ENCODE results near the gene LSAMP.
A peak's percentile ranks its signal among the peaks of the same experiment; 100 is the strongest.

Gene LSAMP

DNA sequence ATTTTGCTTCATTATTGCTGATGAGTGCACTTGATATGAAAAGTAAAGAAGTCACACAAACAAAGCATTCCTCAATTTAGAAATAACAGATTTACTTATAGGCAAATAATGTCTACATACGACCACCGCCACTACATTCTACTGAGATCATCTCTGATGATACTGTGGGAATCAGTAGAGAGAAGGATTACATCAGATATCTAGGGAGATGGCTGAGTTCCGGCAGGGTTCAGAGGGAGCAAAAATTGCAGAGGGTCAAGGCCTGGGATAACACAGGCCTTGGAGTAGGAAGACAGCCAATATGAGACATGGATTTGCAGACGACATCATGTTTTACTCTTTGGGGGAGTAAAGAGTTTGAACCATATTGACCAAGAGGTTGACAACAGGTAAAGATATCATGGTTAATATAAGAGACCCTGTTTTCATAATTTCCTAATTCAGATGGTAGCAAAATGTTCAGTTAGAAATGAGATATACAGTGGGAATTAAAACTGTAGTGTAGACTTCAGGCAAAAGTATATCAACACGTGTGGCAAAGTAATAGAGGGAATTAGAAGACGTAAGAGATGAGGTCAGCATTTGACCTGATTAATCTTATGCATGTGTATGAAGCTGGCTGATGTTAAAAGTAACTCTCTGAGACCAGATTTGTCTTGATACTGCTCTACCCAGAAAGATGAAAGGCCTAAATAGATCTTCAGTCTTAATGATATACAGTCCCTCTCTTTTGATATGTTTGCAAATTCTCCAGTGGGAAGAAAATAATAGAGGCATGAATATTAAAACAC is 15.6 kb downstream of the LSAMP start:
- DNase-seq, result no peak

- DNase-seq, result no peak
Measured at GRCh38 chr3:116426036-116426435, 19.3 kb downstream of the LSAMP start.

DNA sequence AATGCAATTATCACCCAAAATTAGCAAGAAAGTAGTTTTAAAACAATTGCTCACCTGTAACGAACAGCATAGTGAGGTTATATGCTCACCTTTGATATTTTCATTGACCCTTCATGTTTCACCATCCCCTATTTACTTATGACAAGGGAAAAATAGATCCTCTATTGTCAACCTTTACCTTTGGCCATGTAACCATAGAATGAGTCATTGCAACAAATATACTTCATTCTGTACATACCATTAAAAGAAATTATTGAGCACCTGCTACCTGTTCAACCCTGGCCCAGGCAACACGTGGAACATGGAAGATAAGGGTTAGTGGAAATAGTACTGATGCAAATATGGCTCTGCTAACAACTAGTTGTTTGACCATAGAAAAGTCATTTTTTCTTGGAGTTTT is 20.2 kb downstream of the LSAMP start:
- DNase-seq, result peak; percentile 22 to 78

- DNase-seq, result no peak
Measured at GRCh38 chr3:116423945-116424344, 21.3 kb downstream of the LSAMP start.

DNA sequence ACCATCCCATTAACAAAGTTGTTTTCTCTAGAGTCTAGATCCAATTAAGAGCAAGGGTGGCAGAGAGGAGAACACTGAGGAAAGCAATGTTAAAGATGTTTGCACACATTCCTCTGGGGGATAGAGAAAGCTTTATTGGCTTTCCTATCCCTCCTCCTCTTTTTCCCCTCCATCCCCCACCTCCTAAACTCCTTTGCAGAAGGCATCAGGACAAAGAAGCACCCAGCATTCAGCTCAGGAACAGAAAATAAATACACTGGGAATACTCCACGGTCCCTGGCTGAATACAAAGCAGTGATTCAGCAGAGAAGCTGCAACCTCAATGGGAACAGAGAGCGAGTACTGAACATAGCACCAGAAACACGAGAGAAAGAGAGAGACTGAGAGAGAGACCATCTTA is 21.9 kb downstream of the LSAMP start:
- peak; percentile 69 to 73 for DNase-seq

GRCh38 chr3:116417151-116417550 is 28.1 kb downstream of the LSAMP start:
- DNase-seq, result no peak

GRCh38 chr3:116413319-116413718 is 32.0 kb downstream of the LSAMP start:
- DNase-seq, result no peak

DNA sequence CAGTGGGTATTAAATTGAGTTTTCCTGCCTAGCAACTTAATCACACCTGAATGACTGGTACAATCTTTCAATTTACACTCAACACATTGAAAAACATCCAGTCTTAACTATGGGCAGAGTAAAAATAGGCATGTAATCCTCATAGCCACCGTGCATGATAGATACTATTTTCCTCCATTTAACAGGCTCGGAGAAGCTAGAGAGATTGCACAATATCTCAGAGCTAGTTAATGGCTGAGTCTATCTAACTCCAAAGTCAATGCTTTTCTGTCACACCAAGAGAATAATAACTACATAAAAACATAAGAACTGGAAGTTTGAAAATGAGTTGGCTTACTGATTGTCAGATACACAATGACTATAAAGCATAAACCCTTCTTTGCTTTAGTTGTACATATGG is 36.8 kb downstream of the LSAMP start:
- DNase-seq, result no peak

- no peak for DNase-seq
Measured at GRCh38 chr3:116405231-116405630, 40.1 kb downstream of the LSAMP start.

DNA sequence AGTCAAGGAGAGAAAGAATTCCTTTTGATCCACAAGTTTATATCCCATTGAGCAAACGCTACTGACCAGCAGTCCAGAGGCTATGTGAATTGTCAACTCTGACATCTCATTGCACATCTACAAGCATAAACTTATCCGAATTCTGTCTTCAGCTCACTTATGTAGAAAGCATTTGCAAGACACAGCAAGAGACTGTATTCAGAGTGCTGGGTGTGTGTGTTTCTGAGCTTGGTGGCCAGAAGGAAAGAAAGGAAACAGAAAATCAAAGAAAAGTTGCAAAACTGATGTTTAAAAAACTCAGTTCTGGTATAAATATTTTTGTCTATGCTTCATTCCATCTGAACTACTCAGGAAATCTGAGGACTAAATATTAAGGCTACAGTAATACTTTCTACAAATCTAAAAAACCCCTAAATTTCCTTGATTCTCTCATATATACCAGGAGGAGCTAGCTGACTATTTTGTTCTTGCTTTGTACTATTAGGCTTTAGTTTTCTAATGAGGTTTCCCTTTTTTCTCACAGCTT is 45.5 kb downstream of the LSAMP start:
- no peak for DNase-seq

DNA sequence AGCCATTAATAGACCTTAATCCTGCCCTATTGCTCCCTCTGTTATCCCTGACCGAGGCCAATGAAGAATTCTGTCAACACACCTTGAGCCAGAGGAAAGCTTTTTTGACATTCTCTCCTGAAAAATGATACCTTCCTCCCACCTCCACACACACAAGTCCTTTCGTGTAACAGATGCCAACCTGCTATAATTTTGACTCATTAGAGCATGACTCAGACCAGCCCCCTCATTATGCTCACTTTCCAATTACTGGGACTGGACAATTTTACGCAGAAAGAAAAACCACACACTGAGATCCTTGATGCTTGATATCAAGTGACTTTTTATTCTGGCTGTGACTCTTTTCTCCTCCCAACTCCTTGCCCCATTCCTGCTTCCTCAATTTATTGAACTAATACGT is 50.9 kb downstream of the LSAMP start:
- peak in 1 of 2 experiments; percentile 38 for DNase-seq

DNA sequence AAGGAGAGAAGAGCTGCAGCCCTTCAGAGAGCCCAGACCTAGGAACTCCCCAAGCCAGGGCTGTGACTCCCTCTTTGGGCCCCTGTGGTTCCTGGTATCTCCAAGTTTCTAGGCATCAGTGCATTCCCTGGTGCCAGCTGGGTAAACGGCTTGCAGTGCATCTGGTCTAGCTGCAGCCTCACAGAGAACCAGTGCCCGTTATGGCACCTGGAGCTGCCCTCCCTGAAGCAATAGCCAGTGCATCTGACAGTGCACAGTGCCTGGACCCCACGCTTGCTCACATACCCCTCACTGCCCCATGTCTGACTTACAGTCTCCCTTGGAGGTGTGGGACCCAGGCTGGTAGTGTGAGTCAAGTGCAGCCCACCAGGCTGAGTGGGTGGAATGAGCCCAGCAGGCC is 52.1 kb downstream of the LSAMP start:
- no peak for DNase-seq

GRCh38 chr3:116392291-116392690 is 53.0 kb downstream of the LSAMP start:
- DNase-seq, result no peak

GRCh38 chr3:116391296-116392201 is 53.7 kb downstream of the LSAMP start:
- no peak for DNase-seq

GRCh38 chr3:116390318-116390717 is 55.0 kb downstream of the LSAMP start:
- no peak for DNase-seq

GRCh38 chr3:116388867-116389385 is 56.4 kb downstream of the LSAMP start:
- DNase-seq, result no peak

DNA sequence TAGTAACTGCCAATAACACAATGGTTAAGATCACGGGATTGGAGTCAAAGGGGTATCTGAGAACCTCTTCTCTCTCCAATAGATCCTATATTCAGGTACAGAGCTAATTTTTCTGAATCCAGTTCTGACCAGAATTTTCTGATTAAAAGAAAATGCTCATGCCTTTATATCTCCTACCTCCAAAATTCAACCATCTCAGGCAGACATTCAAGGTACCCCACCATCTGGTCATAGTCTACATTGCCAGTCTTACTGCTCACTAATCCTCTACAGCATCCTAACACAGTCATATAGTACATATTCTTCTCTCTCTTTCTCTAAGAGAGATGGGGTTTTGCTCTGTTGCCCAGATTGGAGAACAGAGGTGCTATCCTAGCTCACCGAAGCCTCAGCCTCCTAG is 59.1 kb downstream of the LSAMP start:
- DNase-seq, result no peak

- DNase-seq, result no peak
Measured at GRCh38 chr3:116384717-116385116, 60.6 kb downstream of the LSAMP start.

DNA sequence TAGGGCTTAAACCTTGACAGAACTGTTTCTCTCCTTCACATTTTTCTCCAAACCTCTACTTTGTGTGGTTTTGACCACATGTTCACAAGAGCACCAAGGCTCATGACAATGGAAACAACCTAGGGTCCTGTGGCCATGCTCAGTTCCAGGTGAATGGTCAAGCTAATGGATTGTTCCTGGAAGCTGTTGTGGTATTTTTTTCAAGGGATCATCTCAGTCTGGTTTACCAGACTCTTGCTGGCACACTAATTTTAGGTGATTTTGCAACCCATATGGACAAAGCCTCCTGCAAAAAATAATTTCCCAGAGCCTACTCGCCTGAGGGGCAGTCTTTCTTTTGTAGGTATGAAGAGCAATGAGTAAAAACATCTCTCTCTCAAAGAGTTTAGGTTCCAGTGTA is 67.2 kb downstream of the LSAMP start:
- DNase-seq, result no peak

DNA sequence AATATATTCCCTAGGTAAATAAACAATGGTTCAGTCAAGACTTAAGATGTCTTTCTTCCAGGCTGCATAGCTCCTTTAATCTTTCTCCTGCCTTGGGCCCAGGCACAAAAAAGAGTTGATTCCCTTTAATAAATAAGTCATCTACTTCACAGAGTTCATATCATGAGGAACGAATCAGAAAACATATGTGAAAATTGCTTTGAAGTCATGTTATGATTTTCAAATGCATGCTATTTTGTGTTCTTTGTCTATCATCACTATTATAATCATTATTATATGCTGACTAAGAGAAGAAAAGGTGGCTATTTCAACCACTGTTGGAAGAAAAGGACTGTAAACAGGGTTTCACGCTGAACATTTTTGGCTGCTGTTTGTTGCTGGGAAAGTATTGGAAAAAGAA is 70.4 kb downstream of the LSAMP start:
- DNase-seq, result no peak

- DNase-seq, result no peak
Measured at GRCh38 chr3:116367761-116368395, 77.4 kb downstream of the LSAMP start.

DNA sequence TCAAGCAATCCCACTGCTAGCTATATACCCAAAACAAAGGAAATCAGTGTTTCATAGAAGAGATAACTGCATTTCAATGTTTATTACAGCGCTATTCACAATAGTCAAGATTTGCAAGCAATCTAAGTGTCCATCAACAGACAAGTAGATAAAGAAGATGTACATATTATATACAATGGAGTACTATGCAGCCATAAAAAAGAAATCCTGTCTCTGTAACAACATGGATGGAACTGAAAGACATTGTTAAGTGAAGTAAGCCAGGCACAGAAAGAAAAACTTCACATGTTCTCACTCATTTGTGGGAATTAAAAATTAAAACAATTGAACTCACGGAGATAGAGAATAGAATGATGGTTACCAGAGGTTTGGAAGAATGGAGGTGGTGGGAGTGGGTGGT is 89.2 kb downstream of the LSAMP start:
- DNase-seq, result no peak

GRCh38 chr3:116354382-116354781 is 90.9 kb downstream of the LSAMP start:
- DNase-seq, result no peak
